A375 (cell line): Measurements from ENCODE around the gene INPP5K. TPM values are rescaled to one million over a fixed set of nuclear protein-coding genes. Genes with fewer than 3 reads are reported as not detected.

Experiments used
- total RNA-seq: library from RNA; depleted of rRNA; stranded (reverse); fragments of >200 nt; shearing (Covaris generic); gene quantifications from 2 replicates; pipeline ENCODE4 v1.2.3, GENCODE V29; 2014; rRNA removed

INPP5K gene
- total RNA-seq = 61.0 and 73.0 TPM in 2 replicates

GRCh38 chr17:1516388-1517161, at the start of gene INPP5K:
INPP5K (minus strand) TSS chr17:1516612; CDS start chr17:1516499, 113 bp downstream.

DNA sequence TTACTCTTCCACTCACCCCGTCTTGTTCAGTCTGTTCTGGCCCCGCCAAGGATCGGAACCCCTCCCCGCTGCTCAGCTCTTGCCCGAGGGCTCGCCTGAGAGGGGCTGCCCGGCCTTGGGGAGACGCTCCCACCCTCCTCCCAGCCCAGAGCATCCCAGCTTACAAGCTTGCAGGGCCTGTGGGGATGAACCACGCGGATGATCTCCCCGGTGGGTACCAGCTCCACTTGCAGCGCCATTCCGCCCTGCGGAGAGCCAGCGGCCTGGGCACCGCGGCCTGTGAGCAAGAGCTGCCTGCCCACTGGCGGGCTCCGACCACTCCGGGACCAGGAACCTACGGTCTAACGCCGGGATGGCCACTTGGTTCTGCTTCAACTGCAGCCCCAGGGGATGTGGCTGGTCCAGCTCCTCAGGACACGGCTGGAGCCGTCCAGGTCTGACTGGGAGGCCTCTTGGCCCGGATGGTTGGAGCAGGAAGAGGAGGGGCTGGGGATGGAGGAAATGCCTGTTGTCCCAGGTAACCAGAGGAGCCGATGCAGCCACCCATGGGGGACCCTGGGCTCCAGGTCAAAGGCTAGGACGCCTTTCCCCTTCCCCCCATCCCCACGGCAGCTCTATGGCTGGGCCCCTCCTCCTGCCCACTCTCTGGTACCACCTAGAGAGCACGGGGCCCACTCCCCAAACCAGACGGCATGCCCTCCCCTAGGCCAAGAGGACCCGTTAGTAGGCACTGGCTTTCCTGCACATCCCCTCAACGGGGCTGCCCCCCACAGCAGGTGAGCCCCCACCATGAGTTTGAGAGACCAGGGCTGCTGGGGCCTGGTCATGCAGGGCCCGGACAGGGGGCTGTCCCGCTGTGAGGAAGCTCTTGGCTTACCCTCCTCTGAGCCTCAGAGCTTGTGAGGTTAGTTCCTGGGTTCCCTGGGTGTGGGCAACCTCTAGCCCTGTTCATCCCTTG, 23.9 kb downstream of the INPP5K start, which contains the start of gene MYO1C:
TSS of gene MYO1C (minus strand) at position 438 of the 958 bp plus-strand sequence. CDS start at position 239, 199 bp downstream.

GRCh38 chr17:1455797-1456599, 60.4 kb downstream of the INPP5K start, which contains the start of gene CRK:
CRK (minus strand) TSS chr17:1456232; CDS start chr17:1456117, 115 bp downstream.

Other genes starting within 250 kb of the INPP5K start
- gene BHLHA9, start 246.2 kb downstream of the INPP5K start, total RNA-seq = not detected in 2 replicates
- gene TRARG1, start 236.9 kb downstream of the INPP5K start, total RNA-seq = not detected in 2 replicates
- 480 and 534 TPM in 2 replicates for gene YWHAE, start 116.4 kb downstream of the INPP5K start, total RNA-seq
- 46.2 and 47.9 TPM in 2 replicates for gene CRK, start 60.4 kb downstream of the INPP5K start, total RNA-seq
- 104 and 107 TPM in 2 replicates for gene MYO1C, start 23.9 kb downstream of the INPP5K start, total RNA-seq
- 40.1 and 46.4 TPM in 2 replicates for gene PITPNA, start 46.2 kb upstream of the INPP5K start, total RNA-seq
- 0.77 and 1.4 TPM in 2 replicates for gene SLC43A2, start 112.2 kb upstream of the INPP5K start, total RNA-seq
- 0.19 and 0.41 TPM in 2 replicates for gene SCARF1, start 129.1 kb upstream of the INPP5K start, total RNA-seq
- 13.8 and 17.3 TPM in 2 replicates for gene RILP, start 133.3 kb upstream of the INPP5K start, total RNA-seq
- 113 and 118 TPM in 2 replicates for gene PRPF8, start 168.3 kb upstream of the INPP5K start, total RNA-seq
- gene TLCD2, start 193.8 kb upstream of the INPP5K start, total RNA-seq = 2.9 and 3.1 TPM in 2 replicates
- 18.7 and 26.5 TPM in 2 replicates for gene WDR81, start 208.1 kb upstream of the INPP5K start, total RNA-seq
- gene SERPINF2, start 226.3 kb upstream of the INPP5K start, total RNA-seq = 0.49 and 0.98 TPM in 2 replicates
- 17.8 and 18.0 TPM in 2 replicates for gene SERPINF1, start 245.4 kb upstream of the INPP5K start, total RNA-seq